ENCODE measurements around the gene GZF1. TPM values are rescaled to one million over a fixed set of nuclear protein-coding genes. Genes with fewer than 3 reads are reported as not detected.

GZF1 gene
- total and polyA plus RNA-seq, 10 donors, result 3.3 to 17.0 (median 11.2) TPM

- H3K27me3 ChIP-seq (replicated peaks in 1 of 7), result no peaks in the 10 kb centered on the region
- H3K4me3 ChIP-seq, result no peak overlapping the region
- TF ChIP-seq POLR2AphosphoS5 (IDR thresholded peaks at IDR 0.05), result no peak
- TF ChIP-seq POLR2A (IDR thresholded peaks at IDR 0.05), result no peak
- TF ChIP-seq CTCF (IDR thresholded peaks at IDR 0.05 in 8 of 11, conservative IDR thresholded peaks at IDR 0.05 in 3 of 11), result no peak
- H3K4me1 ChIP-seq, result peaks cover 0 to 51% (median 29%) of the 10 kb centered on the region in 6 donors
- no peak for DNase-seq
- no peak overlapping the region for H3K27ac ChIP-seq
- intact Hi-C loops (cut with DNase I; ENCODE audit: low total_unique reads), result no loop called here
- H3K36me3 ChIP-seq, result no peaks in the 10 kb centered on the region
- 93 to 97% (median 95%) methylated on average over 3 of the region's 3 CpGs for WGBS, 5 donors
- H3K9me3 ChIP-seq, result no peaks in the 10 kb centered on the region
These were observed 49.1 kb downstream of the GZF1 start for GRCh38 chr20:23410916-23411695.

- DNase-seq, result no peak
- no peaks in the 10 kb centered on the region for H3K9me3 ChIP-seq
These were observed 50.0 kb downstream of the GZF1 start for GRCh38 chr20:23412026-23412425.

GRCh38 chr20:23413862-23414422 lies 52.0 kb downstream of the GZF1 start:
- Histone ChIP-seq H3K4me1 (peaks cover 3 to 65% (median 40%) of the 10 kb centered on the region in 6 donors), H3K4me3 (no peak overlapping the region), H3K36me3 (no peaks in the 10 kb centered on the region), H3K27me3 (replicated peaks in 1 of 7) (no peaks in the 10 kb centered on the region), H3K27ac (no peak overlapping the region), H3K9me3 (no peaks in the 10 kb centered on the region)
- WGBS, 5 donors, result 78 to 98% (median 98%) methylated on average over 3 of the region's 3 CpGs
- TF ChIP-seq POLR2A (IDR thresholded peaks at IDR 0.05), result no peak
- no peak for TF ChIP-seq CTCF (IDR thresholded peaks at IDR 0.05 in 8 of 11, conservative IDR thresholded peaks at IDR 0.05 in 3 of 11)
- TF ChIP-seq POLR2AphosphoS5 (IDR thresholded peaks at IDR 0.05), result no peak
- no peak for DNase-seq
- intact Hi-C loops (cut with DNase I; ENCODE audit: low total_unique reads), result no loop called here

More at GRCh38 chr20:23412026-23412425, 50.0 kb downstream of the GZF1 start:
- Histone ChIP-seq H3K27me3 (replicated peaks in 1 of 7) (no peaks in the 10 kb centered on the region), H3K4me1 (peaks cover 0 to 59% (median 29%) of the 10 kb centered on the region in 6 donors), H3K27ac (no peak overlapping the region), H3K4me3 (no peak overlapping the region), H3K36me3 (no peaks in the 10 kb centered on the region)
- intact Hi-C loops (cut with DNase I; ENCODE audit: low total_unique reads), result no loop called here
- 76 to 90% (median 84%) methylated on average over 1 of the region's 1 CpG for WGBS, 5 donors
- TF ChIP-seq POLR2A (IDR thresholded peaks at IDR 0.05), result no peak
- no peak for TF ChIP-seq POLR2AphosphoS5 (IDR thresholded peaks at IDR 0.05)
- no peak for TF ChIP-seq CTCF (IDR thresholded peaks at IDR 0.05 in 8 of 11, conservative IDR thresholded peaks at IDR 0.05 in 3 of 11)

GRCh38 chr20:23414526-23415188 lies 52.7 kb downstream of the GZF1 start:
- DNase-seq, result no peak
- Histone ChIP-seq H3K36me3 (no peaks in the 10 kb centered on the region), H3K4me3 (no peak overlapping the region), H3K9me3 (no peaks in the 10 kb centered on the region), H3K27ac (no peak overlapping the region), H3K27me3 (replicated peaks in 1 of 7) (no peaks in the 10 kb centered on the region), H3K4me1 (peaks cover 3 to 72% (median 47%) of the 10 kb centered on the region in 6 donors)
- intact Hi-C loops (cut with DNase I; ENCODE audit: low total_unique reads), result loop anchor here (5.0 kb wide), 1 partner anchor 47 kb away; no protein-coding TSS in a partner anchor
- WGBS, 5 donors, result 74 to 96% (median 86%) methylated on average over 1 of the region's 1 CpG
- no peak for TF ChIP-seq POLR2A (IDR thresholded peaks at IDR 0.05)
- TF ChIP-seq POLR2AphosphoS5 (IDR thresholded peaks at IDR 0.05), result no peak
- TF ChIP-seq CTCF (IDR thresholded peaks at IDR 0.05 in 8 of 11, conservative IDR thresholded peaks at IDR 0.05 in 3 of 11), result no peak
